Measurements from ENCODE around the gene DUSP7.
A peak's percentile ranks its signal among the peaks of the same experiment; 100 is the strongest.

Gene DUSP7

GRCh38 chr3:52086461-52086860 lies 30.1 kb upstream of the DUSP7 start:
- no peak for DNase-seq

GRCh38 chr3:52085681-52086282 lies 29.4 kb upstream of the DUSP7 start:
- no peak for DNase-seq

- DNase-seq = no peak
Observed at GRCh38 chr3:52084954-52085680, 28.7 kb upstream of the DUSP7 start.

- DNase-seq = no peak
Observed at GRCh38 chr3:52084216-52084945, 28.0 kb upstream of the DUSP7 start.

GRCh38 chr3:52083556-52084087 lies 27.3 kb upstream of the DUSP7 start:
- DNase-seq = no peak

- DNase-seq = no peak
Observed at GRCh38 chr3:52082951-52083350, 26.6 kb upstream of the DUSP7 start.

- no peak for DNase-seq
Observed at GRCh38 chr3:52080830-52081719, 24.7 kb upstream of the DUSP7 start.

GRCh38 chr3:52079958-52080357 lies 23.6 kb upstream of the DUSP7 start:
- DNase-seq = no peak

GRCh38 chr3:52078781-52079560 lies 22.6 kb upstream of the DUSP7 start:
- no peak for DNase-seq

GRCh38 chr3:52077925-52078324 lies 21.6 kb upstream of the DUSP7 start:
- no peak for DNase-seq

- no peak for DNase-seq
Observed at GRCh38 chr3:52076896-52077780, 20.8 kb upstream of the DUSP7 start.

- DNase-seq = no peak
Observed at GRCh38 chr3:52073490-52073889, 17.1 kb upstream of the DUSP7 start.

GRCh38 chr3:52072471-52072870 lies 16.1 kb upstream of the DUSP7 start:
- DNase-seq = no peak

- DNase-seq = peak; percentile 17
Observed at GRCh38 chr3:52072020-52072419, 15.6 kb upstream of the DUSP7 start.

GRCh38 chr3:52070724-52071621 lies 14.6 kb upstream of the DUSP7 start:
- DNase-seq = no peak

GRCh38 chr3:52069855-52070254 lies 13.5 kb upstream of the DUSP7 start:
- DNase-seq = no peak

- DNase-seq = no peak
Observed at GRCh38 chr3:52069135-52069534, 12.8 kb upstream of the DUSP7 start.

- DNase-seq = no peak
Observed at GRCh38 chr3:52068730-52069129, 12.4 kb upstream of the DUSP7 start.

- DNase-seq = no peak
Observed at GRCh38 chr3:52068055-52068571, 11.7 kb upstream of the DUSP7 start.

All from central memory CD4-positive, alpha-beta T cell (primary cell).